Thoracic aorta (tissue), 2 donors: ENCODE measurements around the gene ELAC1. TPM values are rescaled to one million over a fixed set of nuclear protein-coding genes. Genes with fewer than 3 reads are reported as not detected.
"Not testable (repeated sequence)": the region's sequence is repeated elsewhere in the genome, so short reads cannot be mapped to it uniquely, and the experiment has no call there.

Experiments used
- ATAC-seq: fragments of 150-250 bp; one replicate; pipeline ENCODE4 v1.8.0; 2017; ENCODE audit warnings: low read depth; ENCODE audit not compliant: insufficient number of reproducible peaks, low FRiP score
- DNase-seq: peaks from one replicate; pipeline ENCODE4 v3.0.0-alpha.2; 2020; ENCODE audit warnings: low spot score
- H3K27ac ChIP-seq, 2 donors: fragments of 200-600 bp; sonication (generic); 1 replicate in 1 of 2; 2 replicates in 1 of 2; pipeline ENCODE4 v1.5.1; 2016; ENCODE audit warnings: mild to moderate bottlenecking in 2 of 2, moderate library complexity in 2 of 2
- H3K27me3 ChIP-seq: fragments of 200-600 bp; sonication (generic); replicated peaks from 2 replicates; pipeline ENCODE4 v1.6.0; 2016; ENCODE audit warnings: mild to moderate bottlenecking; ENCODE audit not compliant: insufficient read depth
- H3K36me3 ChIP-seq: fragments of 200-600 bp; sonication (generic); one replicate; pipeline ENCODE4 v1.5.1; 2016
- H3K4me1 ChIP-seq, 2 donors: fragments of 200-600 bp; sonication (generic); 1 replicate in 1 of 2; 2 replicates in 1 of 2; pipeline versions ENCODE4 v1.5.1 to v1.6.0; 2016; ENCODE audit warnings: low read depth in 2 of 2, mild to moderate bottlenecking in 1 of 2; ENCODE audit not compliant: control insufficient read depth in 1 of 2
- H3K4me3 ChIP-seq: fragments of 200-600 bp; sonication (generic); 2 replicates; pipeline ENCODE4 v1.5.1; 2016; ENCODE audit warnings: mild to moderate bottlenecking
- H3K9me3 ChIP-seq: fragments of 200-600 bp; sonication (generic); 2 replicates; pipeline ENCODE4 v1.5.1; 2016
- CTCF ChIP-seq: fragments of 200-600 bp; sonication (generic); IDR thresholded peaks from one replicate; pipeline ENCODE4 v1.5.1; 2019; ENCODE audit warnings: antibody characterized with exemption
- total RNA-seq, 2 donors: library from RNA; depleted of rRNA; stranded (reverse); fragments of >200 nt; gene quantifications; one replicate each; pipeline versions ENCODE4 v1.1.0 to v1.2.3, GENCODE V29; 2016

ELAC1 gene
- total RNA-seq, 2 donors from 2014 or later = 2.6 to 5.6 TPM

DNA sequence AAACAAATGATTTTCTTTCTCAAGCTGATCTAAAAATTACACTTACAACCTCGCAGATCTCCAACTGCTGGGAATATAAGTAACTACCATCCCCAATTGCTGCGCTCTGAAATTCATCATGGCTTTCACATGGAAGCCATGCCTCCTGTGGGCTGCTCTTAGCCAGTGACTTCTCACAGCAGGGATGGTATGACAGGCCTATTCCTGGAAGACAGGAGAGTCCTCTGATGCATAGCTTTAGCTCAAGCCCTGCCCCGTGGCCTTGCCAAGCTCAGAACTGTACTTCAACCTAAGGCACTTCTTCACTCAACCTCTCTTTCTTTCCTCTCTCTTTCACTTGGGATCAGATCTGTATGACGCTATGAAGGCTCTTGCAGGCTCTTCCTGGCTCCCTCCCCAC, 12.6 kb upstream of the ELAC1 start:
- Histone ChIP-seq H3K36me3 (no peaks in the 10 kb centered on the region), H3K27me3 (no peaks in the 10 kb centered on the region), H3K27ac (no peak overlapping the region), H3K4me1 (no peaks in the 10 kb centered on the region), H3K4me3 (no peak overlapping the region), H3K9me3 (no peaks in the 10 kb centered on the region)
- no peak for TF ChIP-seq CTCF
- ATAC-seq (no peak), DNase-seq (no peak)

GRCh38 chr18:50956116-50956515, 11.7 kb upstream of the ELAC1 start:
- ATAC-seq (no peak), DNase-seq (no peak)
- no peak for TF ChIP-seq CTCF
- Histone ChIP-seq H3K9me3 (peaks cover 1% of the 10 kb centered on the region), H3K4me3 (no peak overlapping the region), H3K27me3 (no peaks in the 10 kb centered on the region), H3K4me1 (no peaks in the 10 kb centered on the region), H3K36me3 (no peaks in the 10 kb centered on the region), H3K27ac (no peak overlapping the region)

- no peaks in the 10 kb centered on the region for H3K27me3 ChIP-seq
- H3K36me3 ChIP-seq = no peaks in the 10 kb centered on the region
- DNase-seq (no peak), ATAC-seq (no peak)
- no peak overlapping the region for H3K4me3 ChIP-seq
- H3K4me1 ChIP-seq = no peaks in the 10 kb centered on the region
- H3K27ac ChIP-seq = no peak overlapping the region
- no peak for TF ChIP-seq CTCF
- H3K9me3 ChIP-seq = peaks cover 20% of the 10 kb centered on the region
Measured at GRCh38 chr18:50961974-50962373, 5.9 kb upstream of the ELAC1 start.

- no peak overlapping the region for H3K4me3 ChIP-seq
- H3K27ac ChIP-seq = no peak overlapping the region
- ATAC-seq (no peak), DNase-seq (no peak)
- H3K36me3 ChIP-seq = peaks cover 2% of the 10 kb centered on the region
- H3K4me1 ChIP-seq = peaks cover 4 to 24% of the 10 kb centered on the region in 2 donors
- H3K27me3 ChIP-seq = no peaks in the 10 kb centered on the region
- no peak for TF ChIP-seq CTCF
- H3K9me3 ChIP-seq = no peaks in the 10 kb centered on the region
Measured at GRCh38 chr18:50969448-50969847, 1.6 kb downstream of the ELAC1 start.

GRCh38 chr18:50970006-50970405, 2.2 kb downstream of the ELAC1 start:
- no peak overlapping the region for H3K4me3 ChIP-seq
- no peak overlapping the region for H3K27ac ChIP-seq
- DNase-seq = no peak
- no peak for TF ChIP-seq CTCF
- no peaks in the 10 kb centered on the region for H3K27me3 ChIP-seq
- peaks cover 7% of the 10 kb centered on the region for H3K36me3 ChIP-seq
- H3K4me1 ChIP-seq = peaks cover 4 to 24% of the 10 kb centered on the region in 2 donors
- no peaks in the 10 kb centered on the region for H3K9me3 ChIP-seq
- no peak for ATAC-seq

DNA sequence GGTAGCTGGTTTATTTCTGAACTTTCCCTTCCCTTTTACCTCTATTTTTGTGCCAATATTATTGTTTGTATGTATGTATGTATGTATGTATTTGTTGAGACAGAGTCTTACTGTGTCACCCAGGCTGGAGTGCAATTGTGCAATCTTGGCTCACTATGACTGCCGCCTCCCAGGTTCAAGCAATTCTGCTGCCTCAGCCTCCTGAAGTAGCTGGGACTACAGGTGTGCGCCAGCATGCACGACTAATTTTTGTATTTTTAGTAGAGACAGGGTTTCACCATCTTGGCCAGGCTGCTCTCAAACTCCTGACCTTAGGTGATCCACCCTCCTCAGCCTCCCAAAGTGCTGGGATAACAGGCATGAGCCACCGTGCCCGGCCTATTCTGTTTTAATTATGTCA, 4.6 kb downstream of the ELAC1 start:
- DNase-seq, H3K4me3 ChIP-seq, ATAC-seq, H3K9me3 ChIP-seq, H3K27me3 ChIP-seq, H3K27ac ChIP-seq: not testable (repeated sequence)
- Histone ChIP-seq H3K36me3 (peaks cover 25% of the 10 kb centered on the region), H3K4me1 (peaks cover 4 to 21% of the 10 kb centered on the region in 2 donors)
